Breast epithelium (tissue), 3 donors: ENCODE data around the gene ACYP1.

Experiments used
- CTCF ChIP-seq, 3 donors: fragments of 450-650 bp; IDR thresholded peaks; one replicate each; pipeline ENCODE4 v1.5.1; 2016 to 2017; ENCODE audit warnings: antibody characterized with exemption in 3 of 3, mild to moderate bottlenecking in 3 of 3, moderate library complexity in 3 of 3
- POLR2A ChIP-seq: fragments of 450-650 bp; IDR thresholded peaks from one replicate; pipeline ENCODE4 v1.6.1; 2016; ENCODE audit warnings: antibody characterized with exemption, mild to moderate bottlenecking, moderate library complexity

- TF ChIP-seq CTCF (IDR thresholded peaks at IDR 0.05) (peak; percentile 55 to 81 (median 79)), POLR2A (no peak)
These were observed 24.9 kb upstream of the ACYP1 start for GRCh38 chr14:75088566-75089373.
